Subcutaneous abdominal adipose tissue (tissue), 5 donors: ENCODE results near the gene GARNL3.

Source experiments
- H3K27ac ChIP-seq: one replicate; pipeline ENCODE4 v1.7.0; 2013; ENCODE audit warnings: low read depth, mild to moderate bottlenecking, inconsistent platforms, low read length, moderate library complexity
- H3K27me3 ChIP-seq, 5 donors: one replicate each; pipeline ENCODE4 v1.7.0; 2013; ENCODE audit warnings: low read length in 5 of 5, inconsistent platforms in 1 of 5; ENCODE audit not compliant: control insufficient read depth in 5 of 5, insufficient read depth in 4 of 5
- H3K36me3 ChIP-seq, 5 donors: one replicate each; pipeline ENCODE4 v1.7.0; 2013; ENCODE audit warnings: low read length in 5 of 5; ENCODE audit not compliant: control insufficient read depth in 5 of 5, insufficient read depth in 5 of 5
- H3K4me1 ChIP-seq, 5 donors: one replicate each; pipeline ENCODE4 v1.7.0; 2013; ENCODE audit warnings: low read length in 5 of 5, mild to moderate bottlenecking in 3 of 5, moderate library complexity in 1 of 5; ENCODE audit not compliant: control insufficient read depth in 5 of 5, insufficient read depth in 5 of 5
- H3K4me3 ChIP-seq, 5 donors: one replicate each; pipeline ENCODE4 v1.7.0; 2013; ENCODE audit warnings: low read length in 5 of 5, low read depth in 1 of 5
- H3K9ac ChIP-seq, 5 donors: one replicate each; pipeline ENCODE4 v1.7.0; 2013; ENCODE audit warnings: low read length in 5 of 5, mild to moderate bottlenecking in 4 of 5, moderate library complexity in 3 of 5
- H3K9me3 ChIP-seq, 5 donors: one replicate each; pipeline ENCODE4 v1.7.0; 2013; ENCODE audit warnings: low read length in 5 of 5; ENCODE audit not compliant: control insufficient read depth in 5 of 5
- donor health status: healthy.
- donor health status: healthy.
- donor health status: healthy.
- donor health status: healthy.
- donor health status: healthy.

GARNL3 gene

GRCh38 chr9:127291246-127291778 is 26.7 kb downstream of the GARNL3 start:
- Histone ChIP-seq H3K36me3 (no peaks in the 10 kb centered on the region), H3K4me1 (peaks cover 3 to 28% (median 24%) of the 10 kb centered on the region in 5 donors), H3K9me3 (no peaks in the 10 kb centered on the region), H3K9ac (no peak overlapping the region), H3K27me3 (no peaks in the 10 kb centered on the region), H3K27ac (no peak overlapping the region), H3K4me3 (no peak overlapping the region)

- Histone ChIP-seq H3K27ac (peak overlapping the region; percentile 15), H3K4me3 (no peak overlapping the region), H3K4me1 (peaks cover 3 to 28% (median 24%) of the 10 kb centered on the region in 5 donors), H3K27me3 (no peaks in the 10 kb centered on the region), H3K36me3 (no peaks in the 10 kb centered on the region), H3K9me3 (no peaks in the 10 kb centered on the region), H3K9ac (no peak overlapping the region)
These were observed 27.8 kb downstream of the GARNL3 start for GRCh38 chr9:127292415-127292814.

- H3K27me3 ChIP-seq = no peaks in the 10 kb centered on the region
- H3K27ac ChIP-seq = peak overlapping the region; percentile 14
- peaks cover 3 to 25% (median 24%) of the 10 kb centered on the region in 5 donors for H3K4me1 ChIP-seq
- H3K36me3 ChIP-seq = no peaks in the 10 kb centered on the region
- no peaks in the 10 kb centered on the region for H3K9me3 ChIP-seq
- no peak overlapping the region for H3K4me3 ChIP-seq
- peak overlapping the region in 1 of 5 donors; percentile 27 for H3K9ac ChIP-seq
These were observed 28.8 kb downstream of the GARNL3 start for GRCh38 chr9:127293328-127293727.

GRCh38 chr9:127293767-127294166 is 29.2 kb downstream of the GARNL3 start:
- peak overlapping the region; percentile 14 for H3K27ac ChIP-seq
- H3K4me1 ChIP-seq = peaks cover 3 to 24% (median 24%) of the 10 kb centered on the region in 5 donors

GRCh38 chr9:127295005-127295404 is 30.4 kb downstream of the GARNL3 start:
- H3K9me3 ChIP-seq = no peaks in the 10 kb centered on the region
- no peak overlapping the region for H3K4me3 ChIP-seq
- H3K27me3 ChIP-seq = no peaks in the 10 kb centered on the region
- no peak overlapping the region for H3K9ac ChIP-seq
- H3K36me3 ChIP-seq = no peaks in the 10 kb centered on the region
- peaks cover 3 to 24% (median 24%) of the 10 kb centered on the region in 5 donors for H3K4me1 ChIP-seq
- H3K27ac ChIP-seq = no peak overlapping the region

More at GRCh38 chr9:127293767-127294166, 29.2 kb downstream of the GARNL3 start:
- H3K9ac ChIP-seq = peak overlapping the region in 1 of 5 donors; percentile 27
- H3K27me3 ChIP-seq = no peaks in the 10 kb centered on the region
- H3K36me3 ChIP-seq = no peaks in the 10 kb centered on the region
- H3K4me3 ChIP-seq = no peak overlapping the region
- no peaks in the 10 kb centered on the region for H3K9me3 ChIP-seq

GRCh38 chr9:127300886-127301447 is 36.4 kb downstream of the GARNL3 start:
- Histone ChIP-seq H3K9ac (no peak overlapping the region), H3K9me3 (no peaks in the 10 kb centered on the region), H3K27me3 (no peaks in the 10 kb centered on the region), H3K36me3 (no peaks in the 10 kb centered on the region), H3K27ac (no peak overlapping the region), H3K4me3 (no peak overlapping the region), H3K4me1 (no peaks in the 10 kb centered on the region)

GRCh38 chr9:127303830-127304229 is 39.3 kb downstream of the GARNL3 start:
- Histone ChIP-seq H3K4me1 (peaks cover 0 to 8% (median 5%) of the 10 kb centered on the region in 5 donors), H3K9ac (no peak overlapping the region), H3K9me3 (no peaks in the 10 kb centered on the region), H3K27ac (no peak overlapping the region), H3K27me3 (no peaks in the 10 kb centered on the region), H3K4me3 (no peak overlapping the region), H3K36me3 (no peaks in the 10 kb centered on the region)

GRCh38 chr9:127305206-127305837 is 40.7 kb downstream of the GARNL3 start:
- Histone ChIP-seq H3K9me3 (no peaks in the 10 kb centered on the region), H3K36me3 (no peaks in the 10 kb centered on the region), H3K9ac (no peak overlapping the region), H3K4me1 (peaks cover 0 to 14% (median 5%) of the 10 kb centered on the region in 5 donors), H3K27me3 (no peaks in the 10 kb centered on the region), H3K4me3 (no peak overlapping the region), H3K27ac (no peak overlapping the region)

GRCh38 chr9:127305838-127306226 is 41.3 kb downstream of the GARNL3 start:
- Histone ChIP-seq H3K4me1 (peaks cover 0 to 14% (median 5%) of the 10 kb centered on the region in 5 donors), H3K27ac (no peak overlapping the region), H3K9me3 (no peaks in the 10 kb centered on the region), H3K9ac (no peak overlapping the region), H3K27me3 (no peaks in the 10 kb centered on the region), H3K4me3 (no peak overlapping the region), H3K36me3 (no peaks in the 10 kb centered on the region)

- Histone ChIP-seq H3K27ac (no peak overlapping the region), H3K9ac (no peak overlapping the region), H3K36me3 (no peaks in the 10 kb centered on the region), H3K9me3 (no peaks in the 10 kb centered on the region), H3K4me1 (peaks cover 3 to 21% (median 13%) of the 10 kb centered on the region in 5 donors), H3K4me3 (no peak overlapping the region), H3K27me3 (no peaks in the 10 kb centered on the region)
These were observed 43.2 kb downstream of the GARNL3 start for GRCh38 chr9:127307802-127308201.
